Stimulated activated CD4-positive, alpha-beta T cell treated with anti-CD3 and anti-CD28 coated beads, TNF-alpha, amount 100 ng/mL, for 48 hours (primary cell): Measurements from ENCODE around the gene FAM200A.
"Not testable (repeated sequence)": the region's sequence is repeated elsewhere in the genome, so short reads cannot be mapped to it uniquely, and the experiment has no call there.

Experiments used
- DNase-seq, 3 donors: peaks; one replicate each; pipeline ENCODE4 v3.0.0-alpha.2; 2020; ENCODE audit warnings: low read depth in 3 of 3

FAM200A gene

GRCh38 chr7:99551767-99552463 lies at the start of gene FAM200A:
TSS of gene FAM200A (minus strand) at chr7:99552114. CDS start at chr7:99548407, 3,707 bp downstream.
- DNase-seq = peak; percentile 69 to 78 (median 71)

GRCh38 chr7:99599836-99600235 lies 47.9 kb upstream of the FAM200A start:
- no peak for DNase-seq

GRCh38 chr7:99597762-99598501 lies 46.0 kb upstream of the FAM200A start, which contains the start of gene TMEM225B:
TSS of gene TMEM225B (plus strand) at chr7:99598267. CDS start at chr7:99604389, 6,122 bp downstream.
- DNase-seq = no peak

- DNase-seq = no peak
These were observed 44.6 kb upstream of the FAM200A start for GRCh38 chr7:99596408-99596955.

- no peak for DNase-seq
These were observed 43.2 kb upstream of the FAM200A start for GRCh38 chr7:99594948-99595745.

GRCh38 chr7:99588868-99589267 lies 37.0 kb upstream of the FAM200A start:
- DNase-seq = no peak

GRCh38 chr7:99580778-99581332 lies 28.9 kb upstream of the FAM200A start:
- not testable (repeated sequence) for DNase-seq

- DNase-seq = peak in 2 of 3 donors; percentile 21 to 37
These were observed 28.3 kb upstream of the FAM200A start for GRCh38 chr7:99579956-99580777.

GRCh38 chr7:99579281-99579955 lies 27.5 kb upstream of the FAM200A start:
- DNase-seq = no peak

GRCh38 chr7:99576251-99576650 lies 24.3 kb upstream of the FAM200A start:
- no peak for DNase-seq

GRCh38 chr7:99573257-99573656 lies 21.3 kb upstream of the FAM200A start:
- no peak for DNase-seq

- no peak for DNase-seq
These were observed 19.9 kb upstream of the FAM200A start for GRCh38 chr7:99571768-99572167.

GRCh38 chr7:99568770-99569169 lies 16.9 kb upstream of the FAM200A start:
- DNase-seq = not testable (repeated sequence)

GRCh38 chr7:99563650-99564049 lies 11.7 kb upstream of the FAM200A start:
- DNase-seq = no peak

GRCh38 chr7:99562832-99563231 lies 10.9 kb upstream of the FAM200A start:
- DNase-seq = peak; percentile 22 to 38 (median 34)

GRCh38 chr7:99562114-99562784 lies 10.3 kb upstream of the FAM200A start:
- DNase-seq = no peak

- no peak for DNase-seq
These were observed 9.8 kb upstream of the FAM200A start for GRCh38 chr7:99561737-99562051.

GRCh38 chr7:99560834-99561736 lies 9.2 kb upstream of the FAM200A start:
- DNase-seq = no peak
